ENCODE measurements around the gene SIDT1.

DNA sequence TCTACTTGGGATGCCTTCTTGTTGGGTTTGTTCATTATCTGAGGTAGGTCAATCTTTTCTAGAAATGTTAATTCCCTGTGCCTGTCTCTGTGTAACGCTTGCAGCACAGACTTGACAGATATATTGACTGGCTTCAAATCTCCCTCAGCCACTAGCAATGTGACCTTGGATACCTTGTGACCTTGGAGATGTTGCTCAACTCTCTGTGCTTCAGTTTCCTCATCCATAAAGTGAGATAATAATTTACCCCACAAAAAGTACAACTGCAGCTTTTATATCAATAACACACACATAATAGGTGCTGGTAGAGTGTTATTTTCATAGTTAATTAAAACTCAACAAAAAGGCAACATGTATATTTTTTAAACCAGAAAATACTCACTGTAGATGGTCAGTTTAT is 52.9 kb downstream of the SIDT1 start:
- TF ChIP-seq CTCF (conservative IDR thresholded peaks at IDR 0.05; ENCODE audit: low read length) (no peak), EZH2phosphoT487 (IDR thresholded peaks at IDR 0.05; ENCODE audit: borderline replicate concordance) (no peak)
